IPS-15b (cell line): ENCODE measurements around the gene EIF5A.

Source experiments
- H3K27me3 ChIP-seq: one replicate; pipeline ENCODE4 v1.6.1; 2013; ENCODE audit warnings: low read length; ENCODE audit not compliant: control insufficient read depth, insufficient read depth
- H3K36me3 ChIP-seq: one replicate; pipeline ENCODE4 v1.6.1; 2013; ENCODE audit warnings: low read length; ENCODE audit not compliant: control insufficient read depth, insufficient read depth
- H3K4me1 ChIP-seq: one replicate; pipeline ENCODE4 v1.6.1; 2013; ENCODE audit warnings: mild to moderate bottlenecking, low read length; ENCODE audit not compliant: control insufficient read depth, insufficient read depth
- H3K4me3 ChIP-seq: one replicate; pipeline ENCODE4 v1.5.1; 2013; ENCODE audit warnings: low read depth, low read length
- H3K9ac ChIP-seq: one replicate; pipeline ENCODE4 v1.6.1; 2013; ENCODE audit warnings: low read depth, mild to moderate bottlenecking, low read length
- H3K9me3 ChIP-seq: one replicate; pipeline ENCODE4 v1.6.1; 2013; ENCODE audit warnings: mild to moderate bottlenecking, low read length; ENCODE audit not compliant: control insufficient read depth, insufficient read depth

Gene EIF5A

GRCh38 chr17:7290685-7291084 is 16.7 kb upstream of the EIF5A start:
- H3K9me3 ChIP-seq, result no peaks in the 10 kb centered on the region
- H3K4me1 ChIP-seq, result peaks cover 4% of the 10 kb centered on the region
- no peak overlapping the region for H3K9ac ChIP-seq
- H3K4me3 ChIP-seq, result no peak overlapping the region
- H3K27me3 ChIP-seq, result peaks cover 2% of the 10 kb centered on the region
- H3K36me3 ChIP-seq, result peaks cover 13% of the 10 kb centered on the region

- Histone ChIP-seq H3K9me3 (no peaks in the 10 kb centered on the region), H3K27me3 (peaks cover 6% of the 10 kb centered on the region), H3K36me3 (peaks cover 3% of the 10 kb centered on the region), H3K4me3 (no peak overlapping the region), H3K9ac (no peak overlapping the region), H3K4me1 (peaks cover 6% of the 10 kb centered on the region)
Measured at GRCh38 chr17:7292194-7292593, 15.2 kb upstream of the EIF5A start.

GRCh38 chr17:7292729-7293128 is 14.7 kb upstream of the EIF5A start:
- Histone ChIP-seq H3K9me3 (no peaks in the 10 kb centered on the region), H3K4me1 (peaks cover 6% of the 10 kb centered on the region), H3K27me3 (peaks cover 6% of the 10 kb centered on the region), H3K4me3 (no peak overlapping the region), H3K36me3 (peaks cover 2% of the 10 kb centered on the region), H3K9ac (no peak overlapping the region)

GRCh38 chr17:7293159-7293558 is 14.3 kb upstream of the EIF5A start:
- H3K4me3 ChIP-seq, result peak overlapping the region; percentile 48
- no peak overlapping the region for H3K9ac ChIP-seq
- H3K9me3 ChIP-seq, result no peaks in the 10 kb centered on the region
- H3K36me3 ChIP-seq, result no peaks in the 10 kb centered on the region
- H3K4me1 ChIP-seq, result peaks cover 6% of the 10 kb centered on the region
- H3K27me3 ChIP-seq, result peaks cover 6% of the 10 kb centered on the region

- Histone ChIP-seq H3K9ac (no peak overlapping the region), H3K4me1 (peaks cover 6% of the 10 kb centered on the region), H3K36me3 (no peaks in the 10 kb centered on the region), H3K4me3 (peak overlapping the region; percentile 48), H3K9me3 (no peaks in the 10 kb centered on the region), H3K27me3 (peaks cover 6% of the 10 kb centered on the region)
Measured at GRCh38 chr17:7293816-7294613, 13.4 kb upstream of the EIF5A start.

GRCh38 chr17:7294614-7295153 is 12.7 kb upstream of the EIF5A start, which contains the start of gene YBX2:
Gene YBX2, minus strand, starts transcription at chr17:7294639. Its CDS starts 139 bp downstream, at chr17:7294500.
- H3K27me3 ChIP-seq, result peaks cover 6% of the 10 kb centered on the region
- H3K9ac ChIP-seq, result no peak within 1 kb of the TSS
- no peaks in the 10 kb centered on the region for H3K36me3 ChIP-seq
- no peaks in the 10 kb centered on the region for H3K9me3 ChIP-seq
- H3K4me1 ChIP-seq, result peaks cover 6% of the 10 kb centered on the region
- H3K4me3 ChIP-seq, result peak within 1 kb of the TSS; percentile 71

- H3K4me3 ChIP-seq, result peak overlapping the region; percentile 71
Measured at GRCh38 chr17:7295230-7296180, 11.9 kb upstream of the EIF5A start.

GRCh38 chr17:7296189-7296861 is 11.1 kb upstream of the EIF5A start:
- Histone ChIP-seq H3K27me3 (peaks cover 6% of the 10 kb centered on the region), H3K9ac (no peak overlapping the region), H3K4me3 (peak overlapping the region; percentile 30), H3K36me3 (no peaks in the 10 kb centered on the region), H3K4me1 (peaks cover 6% of the 10 kb centered on the region), H3K9me3 (no peaks in the 10 kb centered on the region)

More at GRCh38 chr17:7295230-7296180, 11.9 kb upstream of the EIF5A start:
- H3K9ac ChIP-seq, result no peak overlapping the region
- H3K36me3 ChIP-seq, result no peaks in the 10 kb centered on the region
- H3K4me1 ChIP-seq, result peaks cover 6% of the 10 kb centered on the region
- H3K9me3 ChIP-seq, result no peaks in the 10 kb centered on the region
- peaks cover 6% of the 10 kb centered on the region for H3K27me3 ChIP-seq

GRCh38 chr17:7304179-7304578 is 3.2 kb upstream of the EIF5A start:
- Histone ChIP-seq H3K27me3 (no peaks in the 10 kb centered on the region), H3K4me1 (no peaks in the 10 kb centered on the region), H3K4me3 (no peak overlapping the region), H3K9me3 (no peaks in the 10 kb centered on the region), H3K36me3 (no peaks in the 10 kb centered on the region), H3K9ac (no peak overlapping the region)

- peak overlapping the region; percentile 95 for H3K4me3 ChIP-seq
- peaks cover 2% of the 10 kb centered on the region for H3K4me1 ChIP-seq
- no peaks in the 10 kb centered on the region for H3K27me3 ChIP-seq
- H3K36me3 ChIP-seq, result peaks cover 31% of the 10 kb centered on the region
- H3K9me3 ChIP-seq, result no peaks in the 10 kb centered on the region
- peak overlapping the region; percentile 99 for H3K9ac ChIP-seq
Measured at GRCh38 chr17:7307686-7308624, 527 bp downstream of the EIF5A start.
